ENCODE measurements around the gene USP17L30.
"Not testable (repeated sequence)": the region's sequence is repeated elsewhere in the genome, so short reads cannot be mapped to it uniquely, and the experiment has no call there.

GRCh38 chr4:9381012-9381534 lies 18.1 kb downstream of the USP17L30 start:
- not testable (repeated sequence) for TF ChIP-seq CTCF (IDR thresholded peaks at IDR 0.05; ENCODE audit: insufficient read depth, low read length); POLR2AphosphoS5 (IDR thresholded peaks at IDR 0.05; ENCODE audit: low read depth); REST (IDR thresholded peaks at IDR 0.05; ENCODE audit: insufficient replicate concordance, low read depth)
